NAMALWA (cell line): ENCODE results near the gene FBXO24.

ENCODE experiments used
- DNase-seq: peaks from one replicate; pipeline ENCODE4 v3.0.0-alpha.2; 2015; ENCODE audit warnings: low spot score

Gene FBXO24

DNA sequence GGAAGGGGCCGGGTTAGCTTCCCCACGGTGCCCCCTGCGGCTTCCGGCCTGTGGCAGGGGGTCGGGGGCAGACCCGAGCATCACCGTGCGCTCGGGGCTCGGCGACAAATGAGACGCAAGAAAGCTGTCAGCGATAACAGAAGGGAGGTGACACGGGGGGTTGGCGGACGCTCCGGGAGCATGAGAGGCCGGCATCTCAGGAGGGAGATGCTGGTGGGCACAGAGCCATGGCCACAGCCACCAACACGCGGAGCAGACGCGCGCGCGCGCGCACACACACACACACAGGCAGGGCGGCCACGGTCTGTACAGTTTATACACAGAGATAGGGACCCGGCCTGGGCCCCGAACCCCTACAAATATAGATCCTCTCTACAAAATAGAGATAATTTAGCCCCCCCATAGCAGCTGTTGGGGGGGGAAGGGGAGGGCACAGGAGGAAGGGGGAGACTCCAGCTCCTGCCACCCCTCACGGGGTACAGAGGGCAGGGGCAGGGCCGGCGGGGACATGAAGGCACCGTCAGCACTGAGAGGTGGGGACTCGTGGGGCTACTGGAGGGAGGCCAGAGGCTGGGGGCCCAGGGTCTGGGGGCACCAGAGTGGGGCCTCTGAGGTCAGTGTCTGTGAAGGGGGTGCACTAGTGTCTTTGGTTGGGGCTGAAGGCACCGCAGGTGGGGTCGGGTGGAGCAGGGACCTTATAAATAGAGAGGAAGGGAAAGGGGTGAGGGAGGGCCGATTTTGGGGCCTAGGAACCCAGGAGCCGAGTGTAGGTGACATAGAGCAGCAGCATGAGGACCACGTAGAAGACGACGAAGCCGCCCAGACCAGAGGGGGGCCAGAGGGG, 11.5 kb upstream of the FBXO24 start:
- DNase-seq, result no peak

DNA sequence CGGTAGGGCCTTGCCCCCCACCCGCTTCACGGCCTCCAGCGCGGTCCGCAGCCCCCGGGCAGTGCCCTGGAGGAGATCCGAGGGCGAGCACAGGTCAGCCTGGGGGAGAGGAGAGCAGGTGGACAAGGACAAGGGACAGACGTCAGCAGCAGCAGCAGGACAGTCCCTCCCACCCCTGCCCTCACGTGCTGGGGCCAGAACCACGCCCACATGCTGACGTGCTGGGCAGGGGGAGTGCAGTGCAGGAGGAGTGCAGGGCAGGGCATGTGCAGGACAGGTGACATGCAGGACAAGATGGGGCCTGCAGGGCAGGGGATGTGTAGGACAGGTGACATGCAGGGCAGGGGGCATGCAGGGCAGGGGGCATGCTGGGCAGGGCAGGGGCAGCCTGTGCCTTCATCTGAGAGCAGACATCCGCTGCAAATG, 10.9 kb upstream of the FBXO24 start:
- DNase-seq, result no peak

DNA sequence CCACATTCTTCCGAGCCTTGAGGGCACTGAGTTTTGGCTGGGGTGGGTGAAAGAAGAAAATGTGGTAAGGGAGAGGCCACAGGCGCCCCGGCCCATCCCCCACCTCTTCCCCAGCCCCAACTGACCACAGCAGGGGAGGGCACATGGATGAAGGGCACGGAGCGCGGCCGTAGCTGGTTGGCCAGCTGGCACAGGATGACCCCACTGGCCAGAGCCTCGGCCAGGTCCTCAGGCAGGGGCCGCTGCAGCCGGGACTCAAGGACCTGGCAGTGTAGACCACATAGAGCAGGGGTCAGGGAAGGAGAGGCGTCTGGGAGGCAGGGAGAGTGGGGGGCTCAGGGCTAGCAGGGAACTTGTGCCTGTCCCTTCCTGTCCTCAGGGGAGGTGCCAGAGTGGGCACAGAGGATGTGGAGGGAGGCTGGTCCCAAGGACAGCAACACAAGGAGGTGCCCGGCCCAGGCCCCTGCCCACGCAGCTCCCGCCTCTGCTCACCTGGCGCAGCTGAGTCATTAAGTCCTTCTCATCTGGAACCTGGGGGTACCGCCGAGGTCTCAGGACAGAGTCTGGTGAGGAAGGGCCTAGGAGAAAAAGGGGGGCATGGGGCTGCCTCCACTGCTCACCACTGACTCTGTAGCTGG, 10.3 kb upstream of the FBXO24 start:
- no peak for DNase-seq

DNA sequence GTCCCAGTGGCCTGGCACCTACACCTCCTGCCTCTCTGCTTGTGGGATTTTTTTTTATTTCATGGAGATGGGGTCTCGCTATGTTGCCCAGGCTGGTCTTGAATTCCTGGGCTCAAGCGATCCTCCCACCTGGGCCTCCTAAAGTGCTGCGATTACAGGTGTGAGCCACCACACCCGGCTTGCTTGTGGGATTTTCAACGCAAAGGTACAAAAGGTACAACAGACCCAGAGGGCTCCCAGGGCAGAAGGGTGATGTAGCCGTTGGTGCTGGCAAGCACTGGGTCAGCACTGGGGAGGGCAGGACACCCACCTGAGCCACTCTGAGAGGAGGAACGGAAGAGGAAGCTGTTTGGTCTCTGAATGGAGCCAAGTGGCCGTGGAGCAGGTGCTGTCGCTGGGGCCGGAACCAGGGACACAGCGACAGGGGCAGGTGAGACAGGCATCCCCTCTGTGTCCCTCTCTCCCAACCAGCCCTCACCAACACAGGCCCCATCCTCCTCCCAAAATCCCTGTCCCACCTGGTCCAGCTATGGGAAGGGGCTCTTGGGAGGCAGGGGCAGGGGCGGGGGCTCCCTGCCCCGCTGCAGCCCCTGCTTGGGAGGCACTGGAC, 9.6 kb upstream of the FBXO24 start:
- no peak for DNase-seq

DNA sequence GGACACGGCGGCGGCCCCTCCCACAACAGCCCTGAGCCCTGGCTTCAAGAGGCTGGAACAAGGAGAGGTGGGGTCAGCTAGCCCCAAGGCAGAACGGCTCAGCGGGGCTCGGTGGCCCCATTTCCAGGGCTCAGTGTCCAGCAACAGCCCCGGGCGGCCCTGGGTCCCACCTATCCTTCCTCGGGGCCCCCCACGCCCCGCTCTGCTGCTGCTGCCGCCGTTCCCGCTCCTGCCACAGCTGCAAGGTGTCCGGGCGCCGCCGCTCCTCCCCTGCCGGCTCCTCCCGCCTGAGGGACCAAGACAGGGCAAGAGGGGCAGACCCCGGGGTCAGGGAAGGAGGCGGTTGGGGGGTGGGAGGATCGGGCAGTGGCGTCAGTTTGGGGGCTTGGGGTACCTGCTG, 9.0 kb upstream of the FBXO24 start:
- no peak for DNase-seq

DNA sequence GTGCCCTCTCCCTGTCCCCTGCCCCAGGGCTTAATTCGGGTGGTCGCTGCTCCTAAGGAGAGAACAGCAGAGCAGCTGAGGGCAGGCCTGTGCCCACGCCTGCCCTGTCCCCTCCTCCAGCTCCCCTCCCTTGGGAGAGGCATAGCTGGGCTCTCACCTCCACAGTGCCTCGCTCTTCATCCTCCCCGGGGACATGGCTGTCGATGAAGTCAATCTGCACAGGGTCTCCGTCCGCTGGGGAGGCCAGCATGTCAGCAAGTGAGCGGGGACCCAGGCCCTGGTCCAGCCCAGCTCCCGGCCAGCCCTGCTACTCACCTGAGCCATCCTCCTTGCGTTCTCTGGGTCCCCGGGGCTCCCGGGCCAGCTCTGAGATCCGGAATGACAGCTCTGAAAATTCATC, 8.6 kb upstream of the FBXO24 start:
- DNase-seq, result no peak

DNA sequence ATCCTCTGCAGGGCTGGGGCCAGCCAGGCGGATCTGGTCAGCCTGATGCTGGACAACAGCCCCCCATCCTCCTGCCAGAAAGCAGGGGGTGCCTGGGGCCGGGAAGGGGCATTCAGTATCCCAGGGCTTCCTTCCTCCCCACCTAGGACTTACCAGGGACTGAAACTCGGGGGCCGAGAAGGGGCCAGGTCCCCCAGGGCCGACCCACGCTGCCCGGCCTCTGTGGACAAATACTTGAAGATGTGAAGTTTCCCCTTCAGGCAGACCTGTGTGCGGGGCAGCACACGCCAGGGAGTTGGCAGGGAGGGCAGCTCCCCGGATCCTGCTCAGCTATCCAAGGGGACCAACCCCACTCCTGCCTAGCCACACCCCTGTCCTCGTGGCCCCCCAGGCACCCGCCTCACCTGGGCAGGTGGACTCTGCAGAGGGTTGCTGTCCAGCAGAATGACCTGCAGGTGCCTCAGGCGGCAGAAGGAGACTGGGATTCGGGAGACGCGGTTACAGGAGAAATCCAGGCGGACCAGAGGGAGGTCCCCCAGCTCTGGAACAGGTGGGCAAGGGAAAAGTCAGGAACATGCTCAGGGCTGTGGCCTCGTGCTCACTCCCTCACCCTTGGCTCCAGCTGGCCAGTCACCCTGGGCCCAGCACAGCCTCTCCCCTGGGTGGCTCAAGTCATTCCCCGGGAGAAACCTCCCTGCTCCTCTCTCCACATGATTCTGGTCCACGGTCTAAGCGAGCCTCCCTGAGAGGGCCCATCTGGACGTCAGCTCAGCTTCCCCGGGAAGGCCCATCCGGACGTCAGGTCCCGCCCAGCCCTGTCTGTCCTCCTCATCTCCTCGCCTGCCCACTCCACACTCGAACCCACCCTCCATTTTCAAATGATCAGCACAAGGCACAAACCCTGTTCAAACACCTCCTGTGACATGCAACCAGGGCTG, 7.6 kb upstream of the FBXO24 start:
- no peak for DNase-seq

DNA sequence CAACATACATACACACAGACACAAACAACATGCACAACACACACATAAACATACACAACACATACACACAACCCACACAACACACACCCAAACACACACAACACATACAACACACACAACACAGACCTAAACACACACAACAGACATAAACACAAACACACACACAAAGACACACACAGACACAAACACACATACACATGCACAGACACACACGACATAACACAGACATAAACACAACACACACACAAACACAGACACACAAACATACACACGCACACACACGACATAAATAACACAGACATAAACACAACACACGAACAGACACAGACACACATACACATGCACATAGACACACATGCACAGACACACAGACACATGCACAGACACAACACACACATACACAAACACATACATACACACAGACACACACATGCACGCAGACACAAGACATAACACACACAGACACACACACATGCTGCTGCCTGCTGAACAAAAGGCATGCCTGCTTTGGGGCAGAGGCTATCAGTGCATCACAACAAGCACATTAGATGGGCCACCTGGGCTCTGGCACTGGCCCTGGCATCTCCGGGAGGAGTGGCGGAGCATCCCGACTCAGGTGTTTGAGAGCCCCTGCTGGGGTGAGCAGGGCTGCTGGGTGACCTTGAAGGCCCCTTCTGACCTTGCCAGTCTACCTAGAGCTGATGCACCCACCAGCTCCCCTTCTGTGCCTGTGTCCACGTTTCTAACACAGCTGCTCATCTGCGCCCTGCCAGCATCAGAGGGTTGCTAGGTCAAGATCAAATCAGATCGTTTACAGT, 5.5 kb upstream of the FBXO24 start:
- no peak for DNase-seq

DNA sequence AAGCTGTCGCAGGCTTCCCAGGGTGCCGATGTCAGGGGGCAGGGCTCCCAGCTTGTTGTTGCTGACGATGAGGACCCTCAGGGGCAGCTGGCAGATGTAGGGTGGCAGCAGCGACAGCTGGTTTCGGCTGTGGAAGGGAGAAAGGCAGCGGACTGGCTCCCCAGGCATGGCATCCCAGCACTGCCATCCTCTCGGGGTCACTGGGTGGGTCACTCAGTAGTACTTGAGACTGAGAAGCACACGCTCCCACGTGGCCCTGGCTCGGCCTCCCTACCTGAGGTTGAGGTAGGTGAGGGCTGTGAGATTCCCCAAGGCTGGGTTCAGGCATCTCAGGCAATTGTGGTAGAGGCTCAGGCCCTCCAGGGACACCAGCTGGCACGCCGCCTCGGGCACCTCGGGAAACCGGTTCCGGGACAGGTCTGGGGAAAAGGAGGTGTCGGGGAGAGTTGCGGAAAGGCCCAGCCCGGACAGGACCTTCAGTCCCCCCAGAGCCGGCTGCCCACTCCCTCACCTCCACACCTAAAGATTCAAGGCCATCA, 4.0 kb upstream of the FBXO24 start:
- DNase-seq, result no peak

DNA sequence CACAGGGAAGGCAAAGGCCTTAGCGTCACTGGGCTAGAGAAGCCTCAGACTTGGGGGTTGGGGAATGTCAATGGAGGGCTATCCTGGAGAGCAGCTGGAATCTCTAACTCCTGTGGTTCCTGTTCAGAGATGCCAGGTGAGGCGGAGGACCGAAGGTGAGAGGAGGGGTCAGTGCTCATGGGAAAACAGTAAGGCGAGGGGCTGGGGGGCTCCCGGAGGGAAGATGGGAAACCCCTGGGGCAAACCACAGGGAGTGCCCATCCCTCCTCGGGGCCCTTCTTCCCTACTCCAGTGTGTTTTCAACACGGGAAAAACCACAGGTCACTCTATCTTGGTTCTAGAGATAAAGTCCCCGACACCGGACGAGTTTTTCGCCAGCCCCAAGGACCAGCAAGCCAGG, 3.5 kb upstream of the FBXO24 start:
- no peak for DNase-seq

DNA sequence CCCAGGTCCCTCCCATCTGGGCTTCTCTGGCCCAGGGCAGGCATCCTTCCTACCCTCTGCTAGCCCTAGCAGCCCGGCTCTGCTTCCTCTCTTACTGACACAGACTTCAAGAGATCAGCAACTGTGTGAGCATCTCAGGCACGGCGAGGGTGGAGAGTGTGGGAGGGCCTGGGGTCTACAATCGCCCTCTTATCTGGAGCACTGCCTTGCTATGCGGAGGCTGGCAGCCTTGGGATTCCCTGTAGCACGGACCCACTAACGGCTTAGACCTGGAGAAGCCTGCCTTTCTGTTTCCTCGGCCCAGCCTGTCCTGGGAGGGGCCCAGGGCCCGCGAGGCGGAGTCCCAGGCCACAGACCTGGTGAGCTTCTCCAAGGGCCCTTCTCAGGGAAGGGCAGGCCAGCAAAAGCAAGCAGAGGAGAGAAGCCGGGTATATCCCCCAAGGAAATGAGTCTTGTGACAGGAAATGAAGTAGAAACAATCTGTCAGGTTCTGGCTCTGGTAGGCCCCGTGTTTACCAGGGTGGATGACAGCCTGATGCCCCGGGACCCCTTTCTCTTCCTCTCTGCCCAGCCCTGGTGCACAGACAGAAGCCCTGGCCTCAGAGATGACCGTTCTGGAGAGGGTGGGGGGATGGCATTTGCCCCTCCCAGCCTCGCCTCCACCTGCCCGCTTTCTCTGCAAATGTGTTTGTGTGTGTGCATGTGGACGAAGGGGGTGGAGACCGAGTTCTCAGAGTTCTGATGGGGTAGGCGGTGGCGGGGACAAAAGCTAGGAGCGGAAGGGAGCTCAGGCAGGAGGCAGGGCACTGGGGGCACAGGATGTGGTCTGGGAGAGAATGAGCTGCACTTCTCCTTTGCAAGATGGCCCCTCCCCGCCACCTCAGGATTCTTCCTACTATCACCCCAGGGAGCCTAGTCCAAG, 2.7 kb upstream of the FBXO24 start:
- peak; percentile 89 for DNase-seq

DNA sequence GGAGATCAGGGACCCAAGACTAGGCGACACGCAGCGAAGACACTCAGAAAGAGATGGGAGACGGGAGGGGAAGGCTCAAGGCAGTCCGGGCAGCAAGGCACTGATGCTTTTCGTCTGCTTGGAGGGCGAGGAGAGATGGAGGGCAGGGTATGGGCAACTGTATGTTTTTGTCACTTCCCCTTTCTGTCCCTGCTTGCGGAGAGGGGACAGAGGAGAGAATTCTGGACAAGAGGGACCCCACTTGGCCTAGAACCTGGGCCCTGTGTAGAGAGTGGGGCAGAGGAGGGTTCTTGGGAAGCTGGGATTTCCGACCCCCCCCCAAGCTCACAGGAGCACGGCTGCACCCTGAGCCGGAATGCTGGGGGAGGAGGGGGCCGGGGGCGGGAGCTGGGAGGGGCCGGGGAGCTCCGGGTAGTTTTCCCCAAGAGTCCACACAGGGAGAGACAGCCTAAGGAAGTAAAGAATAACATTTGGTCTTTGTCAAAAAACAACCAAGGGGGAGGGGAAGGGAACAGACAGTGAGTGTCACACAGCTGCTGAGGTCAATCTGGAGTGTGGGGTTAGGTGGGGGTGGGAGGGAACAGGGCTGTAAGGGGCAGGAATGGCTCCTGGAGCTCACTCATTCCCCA, 2.0 kb upstream of the FBXO24 start:
- peak; percentile 77 for DNase-seq

DNA sequence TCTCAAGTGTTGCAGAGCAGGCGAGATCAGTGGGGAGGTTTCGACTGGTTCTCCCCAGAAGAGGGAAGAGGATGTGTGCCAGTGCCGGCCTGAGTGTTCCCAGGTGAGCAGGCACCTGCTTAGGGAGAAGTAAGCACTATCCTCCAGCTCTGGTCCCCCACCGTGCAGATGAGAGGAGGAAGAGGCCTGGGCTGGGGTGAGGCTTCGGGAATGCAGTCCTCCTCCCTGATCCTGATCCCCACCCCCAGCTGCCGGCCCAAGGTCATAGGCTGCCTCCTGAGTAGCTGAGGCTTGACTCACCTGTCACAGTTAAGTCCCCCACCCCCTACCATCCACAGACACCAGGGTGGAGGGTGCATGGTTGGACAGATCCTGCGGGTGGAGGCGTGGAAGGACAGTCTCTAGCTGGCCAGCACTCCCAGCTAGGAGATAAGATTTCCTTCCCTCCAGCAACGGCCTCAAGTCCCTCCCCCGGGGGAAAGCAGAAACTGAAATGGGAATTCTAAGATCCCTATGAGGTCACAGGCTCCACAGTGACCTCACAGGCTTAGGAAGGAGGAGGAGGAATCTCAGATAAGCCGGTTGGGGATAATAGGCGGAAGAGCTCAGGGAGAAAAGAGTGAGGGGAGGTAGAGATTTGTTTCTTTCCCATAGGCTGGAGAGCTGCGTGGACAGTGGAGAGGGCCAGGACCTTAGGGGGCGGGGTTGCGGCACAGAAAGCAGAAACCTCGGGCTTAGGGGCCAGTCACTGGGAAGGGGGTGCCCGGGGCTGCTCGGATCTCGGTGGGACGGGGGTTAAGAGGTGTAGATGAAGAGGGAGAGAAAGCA, 1.2 kb upstream of the FBXO24 start:
- peak; percentile 45 for DNase-seq

DNA sequence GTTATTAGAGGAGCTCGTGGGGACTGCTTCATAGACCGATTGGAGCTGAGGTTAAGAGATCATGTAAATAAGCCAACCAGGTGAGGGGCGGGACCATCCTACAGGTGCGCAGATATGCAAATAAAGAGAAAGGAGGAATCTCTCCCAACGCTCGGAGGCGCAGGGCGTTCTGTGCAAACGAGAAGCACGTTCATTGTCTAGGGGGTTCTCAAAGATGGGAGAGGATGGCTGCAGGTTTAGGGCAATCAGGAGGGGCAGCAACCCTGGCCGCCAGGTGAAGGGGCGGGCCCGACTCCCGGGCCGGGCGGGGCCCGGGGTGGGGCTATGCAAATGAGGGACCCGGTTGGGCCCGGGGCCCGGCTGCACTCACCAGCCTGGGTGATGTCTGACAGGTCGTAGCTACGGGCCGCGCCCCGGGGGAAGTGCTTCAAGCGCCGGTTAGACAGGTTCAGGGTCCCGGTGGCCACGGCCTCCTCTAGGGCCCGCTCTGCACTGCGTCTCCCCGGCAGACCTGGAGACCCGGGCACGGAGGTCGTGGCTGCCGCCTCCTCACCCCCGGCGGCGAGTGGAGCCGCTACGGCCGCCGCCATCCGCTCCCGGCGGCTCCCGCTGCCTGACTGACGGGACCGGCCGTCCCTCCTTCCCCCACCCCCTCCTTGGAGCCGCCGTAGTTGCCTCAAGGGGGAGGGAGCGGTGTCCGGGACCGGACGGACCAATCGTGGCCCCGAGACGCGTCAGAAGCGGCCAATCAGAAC, 440 bp upstream of the FBXO24 start, which contains the start of gene LRCH4:
TSS of gene LRCH4 (minus strand) at position 619 of the 755 bp plus-strand sequence. CDS start at position 590, 29 bp downstream.
- peak; percentile 81 for DNase-seq

DNA sequence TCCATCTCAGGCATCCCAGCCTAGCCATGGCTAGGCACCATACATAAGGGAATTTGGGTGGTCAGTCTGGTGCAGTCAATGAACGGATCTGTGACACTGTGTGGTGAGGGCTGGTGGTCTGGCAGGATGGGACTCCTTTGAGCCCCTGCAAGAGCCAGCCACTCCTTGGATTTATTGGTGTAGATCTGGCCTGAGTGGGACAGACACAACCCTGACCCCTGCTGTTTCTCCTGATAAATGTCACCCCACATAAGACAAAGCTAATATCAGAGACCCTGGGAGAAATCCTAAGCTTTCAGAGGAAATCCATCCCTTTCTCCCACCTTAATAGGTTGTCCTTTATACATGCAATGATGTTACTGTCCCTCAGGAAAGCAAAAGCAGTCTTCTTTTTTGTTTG, 2.3 kb downstream of the FBXO24 start:
- DNase-seq, result peak; percentile 55

DNA sequence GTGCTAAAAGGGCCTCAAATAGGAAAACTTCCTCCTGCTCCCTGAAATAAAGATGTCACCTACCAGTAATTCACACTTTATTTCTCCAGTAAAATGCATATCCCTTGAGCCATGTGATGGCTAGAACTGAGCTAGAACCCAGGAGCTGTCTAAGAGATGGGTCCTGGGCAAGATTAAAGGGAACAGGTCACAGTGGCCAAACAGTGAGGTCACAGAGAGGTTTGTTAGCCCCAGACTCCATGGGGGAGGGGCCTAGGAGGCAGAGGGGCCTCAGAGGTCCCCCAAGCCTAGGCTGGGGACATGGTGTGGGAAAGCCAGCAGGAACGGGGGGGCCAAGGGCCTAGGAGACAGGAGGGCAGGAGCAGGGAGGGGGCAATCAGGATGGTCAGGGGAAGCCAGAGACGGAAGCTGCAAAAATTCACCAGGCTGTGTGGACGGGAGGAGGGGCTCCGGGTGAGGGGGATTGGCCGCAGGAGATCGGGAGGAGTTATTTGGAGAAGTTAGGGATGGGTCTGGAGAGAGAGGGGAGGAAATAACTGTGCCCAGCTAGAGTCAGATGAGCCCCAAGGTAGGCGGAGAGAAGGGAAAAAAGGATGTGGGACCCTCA, 3.3 kb downstream of the FBXO24 start:
- no peak for DNase-seq

DNA sequence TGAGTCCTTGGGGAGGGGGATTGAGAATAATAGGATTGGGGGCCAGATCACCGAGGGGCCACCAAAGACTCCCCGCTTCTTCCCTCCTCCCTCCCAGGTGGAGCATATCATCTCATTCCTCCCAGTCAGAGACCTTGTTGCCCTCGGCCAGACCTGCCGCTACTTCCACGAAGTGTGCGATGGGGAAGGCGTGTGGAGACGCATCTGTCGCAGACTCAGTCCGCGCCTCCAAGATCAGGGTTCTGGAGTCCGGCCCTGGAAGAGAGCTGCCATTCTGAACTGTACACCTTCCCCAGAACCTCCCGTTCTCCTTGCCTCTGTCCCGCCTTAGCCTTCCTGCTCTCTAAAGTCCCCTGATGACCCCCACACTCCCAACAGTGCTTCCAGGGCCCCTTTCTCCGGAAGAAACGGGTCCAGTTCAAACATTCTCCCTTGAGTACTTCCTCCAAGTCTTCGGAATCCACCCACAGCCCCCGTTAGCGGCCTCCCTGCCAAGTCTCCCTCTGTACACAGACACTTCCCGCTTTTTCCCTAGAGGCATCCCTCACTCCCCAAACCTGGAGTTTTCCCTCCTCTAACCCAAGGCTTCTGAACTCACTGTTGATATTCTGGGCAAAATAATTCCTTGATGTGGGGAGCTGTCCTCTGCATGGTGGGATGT, 4.1 kb downstream of the FBXO24 start:
- no peak for DNase-seq
